Measurements from ENCODE around the gene RPS15A.
"Not testable (repeated sequence)": the region's sequence is repeated elsewhere in the genome, so short reads cannot be mapped to it uniquely, and the experiment has no call there.

RPS15A gene

DNA sequence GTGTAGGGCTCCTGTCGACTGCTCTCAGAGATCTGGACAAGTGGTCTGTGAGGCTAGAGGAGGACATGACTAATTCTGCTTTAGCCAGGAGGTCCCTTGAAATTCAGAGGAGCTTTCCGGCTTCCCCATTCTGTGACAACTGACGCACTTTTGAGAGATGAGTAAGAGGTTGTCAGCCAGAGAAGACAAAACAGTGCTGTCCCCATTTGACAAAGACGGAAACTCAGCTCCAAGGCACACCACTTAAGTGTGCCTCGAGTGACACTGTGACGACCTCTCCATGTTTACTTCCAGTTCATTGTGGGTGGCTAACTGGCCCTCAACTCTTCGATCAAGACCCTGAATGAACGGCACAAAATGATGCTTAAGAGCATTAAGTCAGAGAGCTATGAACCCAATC is 47.3 kb downstream of the RPS15A start:
- DNase-seq = not testable (repeated sequence)

- not testable (repeated sequence) for DNase-seq
Observed at GRCh38 chr16:18740027-18740426, 50.1 kb downstream of the RPS15A start.

DNA sequence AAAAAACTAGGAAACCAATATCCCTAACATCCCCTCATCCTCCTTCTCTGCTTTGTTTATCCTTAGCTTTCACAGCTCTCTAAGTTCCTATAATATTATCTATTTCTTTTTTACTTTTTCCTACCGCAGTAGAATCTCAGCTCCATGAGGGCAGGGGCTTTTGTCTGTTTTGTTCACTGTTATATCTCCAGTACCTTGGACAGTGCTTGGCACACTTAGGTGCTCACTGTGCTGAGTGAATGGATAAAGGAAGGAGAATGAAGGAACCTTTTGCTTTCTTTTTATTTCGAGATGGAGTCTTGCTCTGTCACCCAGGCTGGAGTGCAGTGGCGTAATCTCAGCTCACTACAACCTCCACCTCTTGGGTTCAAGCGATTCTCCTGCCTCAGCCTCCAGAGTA is 51.4 kb downstream of the RPS15A start:
- not testable (repeated sequence) for DNase-seq

- not testable (repeated sequence) for DNase-seq
Observed at GRCh38 chr16:18734279-18734678, 55.9 kb downstream of the RPS15A start.
